ENCODE results near the gene GPR162.

GRCh38 chr12:6813363-6813762 is 8.3 kb upstream of the GPR162 start:
- TF ChIP-seq, protein P1, sequence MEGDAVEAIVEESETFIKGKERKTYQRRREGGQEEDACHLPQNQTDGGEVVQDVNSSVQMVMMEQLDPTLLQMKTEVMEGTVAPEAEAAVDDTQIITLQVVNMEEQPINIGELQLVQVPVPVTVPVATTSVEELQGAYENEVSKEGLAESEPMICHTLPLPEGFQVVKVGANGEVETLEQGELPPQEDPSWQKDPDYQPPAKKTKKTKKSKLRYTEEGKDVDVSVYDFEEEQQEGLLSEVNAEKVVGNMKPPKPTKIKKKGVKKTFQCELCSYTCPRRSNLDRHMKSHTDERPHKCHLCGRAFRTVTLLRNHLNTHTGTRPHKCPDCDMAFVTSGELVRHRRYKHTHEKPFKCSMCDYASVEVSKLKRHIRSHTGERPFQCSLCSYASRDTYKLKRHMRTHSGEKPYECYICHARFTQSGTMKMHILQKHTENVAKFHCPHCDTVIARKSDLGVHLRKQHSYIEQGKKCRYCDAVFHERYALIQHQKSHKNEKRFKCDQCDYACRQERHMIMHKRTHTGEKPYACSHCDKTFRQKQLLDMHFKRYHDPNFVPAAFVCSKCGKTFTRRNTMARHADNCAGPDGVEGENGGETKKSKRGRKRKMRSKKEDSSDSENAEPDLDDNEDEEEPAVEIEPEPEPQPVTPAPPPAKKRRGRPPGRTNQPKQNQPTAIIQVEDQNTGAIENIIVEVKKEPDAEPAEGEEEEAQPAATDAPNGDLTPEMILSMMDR (IDR thresholded peaks at IDR 0.05): no peak
- TF ChIP-seq POLR2A (IDR thresholded peaks at IDR 0.05) (no peak), EP300 (IDR thresholded peaks at IDR 0.05) (no peak), POLR2AphosphoS5 (IDR thresholded peaks at IDR 0.05) (no peak)

All from sigmoid colon (tissue), 4 donors.